Glomerular visceral epithelial cell (primary cell): ENCODE data around the gene STIM2.

Source experiments
- DNase-seq: peaks from one replicate; pipeline ENCODE4 v3.0.0-alpha.2; 2016; ENCODE audit errors: extremely low spot score

Gene STIM2

DNA sequence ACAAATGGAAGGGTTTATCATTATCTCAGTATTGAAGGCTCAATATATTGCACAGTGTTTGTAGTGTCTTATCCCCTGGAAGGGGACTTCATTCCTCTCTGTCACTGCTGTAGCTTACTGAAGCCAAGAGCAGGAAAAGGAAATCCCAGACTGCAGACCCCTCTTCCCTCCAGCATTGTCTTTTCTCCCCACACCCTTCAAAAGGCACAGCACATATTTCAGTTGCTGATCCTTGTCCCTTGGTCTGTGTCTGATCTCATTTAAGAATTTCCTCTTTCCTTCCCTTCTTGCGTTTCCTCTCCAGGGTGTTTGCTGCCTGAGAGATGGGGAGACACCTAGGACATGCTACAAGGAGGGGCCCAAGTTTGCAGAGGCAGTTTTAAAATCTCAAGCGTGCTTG, 40.1 kb downstream of the STIM2 start:
- DNase-seq: no peak

DNA sequence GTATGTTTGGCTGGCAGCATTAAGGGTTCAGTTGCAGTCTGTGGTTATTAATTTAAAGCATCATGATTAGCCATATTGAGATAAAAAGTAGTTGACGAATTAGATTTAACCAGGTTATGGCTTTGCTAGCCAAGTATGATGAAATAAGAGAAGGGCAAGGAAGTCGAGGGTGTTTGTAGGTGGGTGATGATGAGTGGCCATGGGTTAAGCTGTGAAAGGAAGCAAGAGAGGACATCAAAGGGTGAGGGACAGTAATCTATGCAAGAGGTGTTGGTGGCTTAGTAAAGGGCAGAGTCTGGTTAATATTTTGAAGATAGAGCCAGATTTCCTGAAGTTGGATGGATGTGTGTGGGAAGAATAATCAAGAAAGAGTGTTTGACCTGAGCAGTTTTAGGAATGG, 44.5 kb downstream of the STIM2 start:
- no peak for DNase-seq

DNA sequence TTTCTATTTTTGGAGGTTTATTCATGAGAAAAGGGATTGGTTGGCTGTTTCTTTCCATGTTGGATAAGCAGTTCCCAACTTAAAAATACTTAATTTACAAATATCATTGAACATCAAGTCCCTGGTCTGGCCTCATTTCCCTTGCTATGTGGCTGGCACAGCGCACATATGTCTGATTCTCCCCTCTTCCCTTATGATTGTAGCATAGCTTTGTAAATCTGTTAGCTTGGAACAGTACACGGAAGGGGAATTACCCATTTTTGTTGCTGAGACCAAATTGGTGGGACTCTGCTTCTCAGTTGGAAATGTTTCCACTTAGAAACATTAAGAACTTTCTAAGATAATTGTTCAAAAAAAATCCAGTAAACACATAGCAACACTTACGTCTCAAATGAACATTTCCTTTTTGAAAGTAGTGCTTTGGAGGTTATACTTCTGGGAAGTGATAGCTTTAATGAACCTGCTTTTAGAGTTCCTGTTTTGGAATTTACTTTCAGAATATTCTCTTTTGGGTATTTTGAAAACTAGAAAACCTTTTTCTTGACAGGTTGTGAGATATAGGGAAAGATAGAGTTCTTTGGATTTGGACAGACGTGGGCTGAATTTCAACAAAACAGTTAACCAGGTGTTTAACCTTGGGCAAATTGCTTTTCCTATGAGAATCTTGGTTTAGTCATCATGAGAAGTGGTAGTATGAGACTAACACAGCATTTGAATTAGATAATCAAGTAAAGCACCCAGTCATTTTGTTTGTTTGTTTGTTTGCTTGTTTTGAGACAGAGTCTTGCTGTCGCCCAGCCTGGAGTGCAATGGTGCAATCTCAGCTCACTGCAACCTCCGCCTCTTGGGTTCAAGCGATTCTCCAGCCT, 47.3 kb downstream of the STIM2 start:
- no peak for DNase-seq

DNA sequence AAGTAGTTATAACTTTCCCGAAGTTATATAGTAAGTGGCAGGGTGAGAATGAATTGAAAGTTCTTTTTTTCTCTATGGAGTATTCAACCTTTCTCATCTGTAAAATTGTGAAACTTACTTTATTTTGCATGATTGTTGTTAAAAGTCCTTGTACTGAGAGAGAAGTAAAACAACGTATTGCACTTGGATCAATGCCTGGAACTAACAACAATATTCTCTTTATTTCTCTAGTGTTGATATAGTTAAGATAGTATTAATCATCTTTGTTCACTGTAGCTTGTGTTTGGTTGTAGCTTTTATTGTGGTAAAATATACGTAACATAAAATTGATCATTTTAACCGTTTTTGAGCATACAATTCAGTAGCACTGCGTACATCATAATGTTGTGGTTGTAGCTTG, 48.7 kb downstream of the STIM2 start:
- DNase-seq: no peak

DNA sequence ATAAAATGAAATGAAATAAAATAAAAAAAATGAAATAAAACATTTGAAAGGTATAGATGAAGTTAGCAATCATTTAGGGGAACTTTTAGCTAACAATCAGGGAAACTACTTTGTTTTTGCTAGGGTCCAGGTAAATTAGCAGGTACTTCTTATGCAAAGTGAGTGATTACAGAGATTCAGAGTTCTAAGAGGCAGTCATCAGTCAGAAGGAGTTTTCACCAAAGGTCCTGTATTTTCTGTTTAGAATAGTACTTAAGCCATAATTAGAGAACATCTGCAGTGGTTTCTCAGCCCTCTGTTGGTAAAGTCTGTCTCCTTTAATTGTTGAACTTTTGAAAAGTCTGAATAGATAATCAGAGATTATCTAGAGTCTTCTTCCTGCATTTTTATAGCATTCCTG, 50.6 kb downstream of the STIM2 start:
- DNase-seq: no peak

DNA sequence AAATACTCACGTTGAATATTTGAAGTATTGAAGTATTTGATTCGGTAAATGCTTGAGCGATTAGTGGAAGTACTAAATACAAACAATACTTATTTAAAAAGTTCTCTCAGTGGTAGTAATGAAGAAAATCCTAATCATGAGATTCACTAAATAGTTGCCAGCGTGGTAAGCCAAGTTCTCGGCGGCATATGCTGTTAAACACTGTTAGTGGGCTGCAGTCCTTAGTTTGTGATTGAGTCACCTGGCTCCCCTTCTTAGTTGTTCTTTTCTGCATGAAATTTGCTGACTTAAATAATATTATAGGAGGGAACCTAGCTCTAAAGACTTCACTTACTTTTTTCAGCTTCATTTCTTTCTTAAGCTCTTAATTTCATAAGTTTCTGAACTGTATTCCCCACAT, 51.4 kb downstream of the STIM2 start:
- DNase-seq: no peak

DNA sequence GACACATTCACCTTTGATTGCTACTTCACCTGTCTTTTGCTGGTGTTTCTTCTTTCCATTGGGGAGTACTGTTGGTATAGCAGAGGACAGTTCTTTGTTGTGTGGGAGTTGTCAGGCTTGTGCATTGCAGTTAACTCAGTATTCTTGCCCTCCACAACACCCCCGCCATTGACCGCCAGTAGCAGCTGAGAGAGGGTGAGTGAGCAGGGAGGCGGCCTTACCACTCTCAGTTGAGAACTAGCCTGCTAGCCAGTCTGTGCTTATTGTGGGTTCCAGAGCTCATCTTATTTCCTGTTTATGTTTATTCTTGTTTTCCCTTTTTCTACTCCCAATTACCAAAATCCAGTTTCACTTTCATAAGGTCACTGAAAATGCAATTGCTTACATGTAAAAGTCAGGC, 52.2 kb downstream of the STIM2 start:
- no peak for DNase-seq

DNA sequence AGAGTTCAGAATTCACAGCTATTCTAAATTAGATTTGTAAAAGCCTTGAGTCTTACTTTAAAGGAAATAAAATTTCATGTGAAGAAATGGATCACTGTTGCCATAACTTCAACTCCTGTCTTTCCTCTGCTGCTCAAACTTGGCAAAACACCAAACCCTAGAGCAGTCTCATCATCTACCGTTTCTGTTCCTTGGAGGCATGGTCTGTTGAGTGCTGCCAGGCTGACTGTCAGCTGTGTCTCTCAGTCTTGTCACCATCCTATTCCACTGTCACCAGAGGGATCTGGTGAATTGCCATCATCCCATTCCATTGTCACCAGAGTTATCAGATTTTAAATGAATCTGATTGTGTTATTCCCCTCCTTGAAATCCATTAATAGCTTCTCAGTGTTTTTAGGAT, 55.6 kb downstream of the STIM2 start:
- peak; percentile 21 for DNase-seq

DNA sequence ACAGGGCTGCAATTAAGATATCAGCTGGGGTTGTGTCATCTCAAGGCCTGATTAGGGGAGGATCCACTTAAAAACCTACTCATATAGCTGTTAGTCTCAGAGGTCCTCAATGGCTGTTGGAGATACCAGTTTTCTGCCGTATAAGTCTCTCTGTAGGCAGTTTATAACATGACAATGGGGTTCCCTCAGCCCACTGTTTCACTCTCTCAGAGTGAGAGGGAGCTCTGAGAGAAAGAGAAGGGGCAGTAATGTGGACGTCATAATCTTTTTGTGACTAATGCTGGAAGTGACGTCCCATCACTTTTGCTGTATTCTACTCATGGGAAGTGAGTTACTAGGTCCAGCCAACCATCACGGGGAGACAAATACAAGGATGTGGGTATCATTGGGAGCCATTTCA, 70.3 kb downstream of the STIM2 start:
- DNase-seq: no peak

DNA sequence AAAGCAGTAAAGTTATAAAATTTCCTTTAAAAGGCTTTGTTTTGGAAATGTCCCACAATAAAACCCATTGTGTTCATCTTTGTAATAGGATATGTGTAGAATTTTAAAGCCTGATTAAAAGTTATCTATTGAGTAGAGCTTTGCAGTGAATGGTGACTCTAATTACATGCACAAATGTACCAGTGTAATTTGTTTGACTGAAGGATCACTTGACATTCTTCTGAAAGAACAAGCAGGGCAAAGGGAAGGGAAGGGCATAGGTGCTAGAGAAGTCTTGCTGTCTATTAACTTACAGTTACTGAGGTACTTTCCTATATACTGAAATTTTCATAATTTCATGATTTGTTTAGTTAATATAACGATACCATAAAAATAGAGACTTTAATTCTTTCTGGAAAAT, 70.8 kb downstream of the STIM2 start:
- DNase-seq: no peak

DNA sequence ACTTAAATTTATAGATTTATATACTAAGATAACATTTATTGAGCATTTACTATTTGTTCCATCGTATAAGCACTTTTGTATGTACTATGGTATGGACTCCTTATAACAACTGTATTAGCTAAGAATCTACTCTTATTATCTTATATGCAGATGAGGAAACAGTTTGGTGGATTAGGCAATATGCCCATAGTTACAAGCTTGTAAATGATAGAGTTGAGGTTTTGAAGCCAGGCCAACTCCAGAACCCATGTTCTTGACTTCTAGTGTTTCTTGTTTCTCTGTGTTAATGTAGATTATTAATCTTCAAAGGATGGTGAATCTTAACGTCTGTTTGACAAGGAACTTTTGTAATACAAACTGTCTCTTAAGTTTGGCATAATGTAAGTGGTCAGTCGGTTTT, 71.3 kb downstream of the STIM2 start:
- no peak for DNase-seq

DNA sequence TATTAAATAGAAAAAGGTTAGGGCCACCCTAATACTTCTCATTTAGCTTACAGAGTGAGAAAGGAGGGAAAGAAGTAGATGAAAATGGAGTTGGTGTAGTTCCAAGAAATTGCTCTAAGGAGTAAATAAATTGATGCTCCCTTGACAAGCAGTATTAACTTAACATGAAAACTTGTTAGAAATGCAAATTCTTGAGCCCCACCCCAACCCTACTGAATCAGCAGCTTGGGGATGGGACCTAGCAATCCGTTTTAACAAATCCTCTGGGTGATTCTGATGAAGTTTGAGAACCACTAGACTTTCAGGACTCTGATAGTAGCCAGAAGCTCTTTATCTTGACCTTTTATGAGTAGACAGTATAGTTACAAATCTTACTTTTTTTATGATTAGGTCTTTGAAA, 74.8 kb downstream of the STIM2 start:
- no peak for DNase-seq

DNA sequence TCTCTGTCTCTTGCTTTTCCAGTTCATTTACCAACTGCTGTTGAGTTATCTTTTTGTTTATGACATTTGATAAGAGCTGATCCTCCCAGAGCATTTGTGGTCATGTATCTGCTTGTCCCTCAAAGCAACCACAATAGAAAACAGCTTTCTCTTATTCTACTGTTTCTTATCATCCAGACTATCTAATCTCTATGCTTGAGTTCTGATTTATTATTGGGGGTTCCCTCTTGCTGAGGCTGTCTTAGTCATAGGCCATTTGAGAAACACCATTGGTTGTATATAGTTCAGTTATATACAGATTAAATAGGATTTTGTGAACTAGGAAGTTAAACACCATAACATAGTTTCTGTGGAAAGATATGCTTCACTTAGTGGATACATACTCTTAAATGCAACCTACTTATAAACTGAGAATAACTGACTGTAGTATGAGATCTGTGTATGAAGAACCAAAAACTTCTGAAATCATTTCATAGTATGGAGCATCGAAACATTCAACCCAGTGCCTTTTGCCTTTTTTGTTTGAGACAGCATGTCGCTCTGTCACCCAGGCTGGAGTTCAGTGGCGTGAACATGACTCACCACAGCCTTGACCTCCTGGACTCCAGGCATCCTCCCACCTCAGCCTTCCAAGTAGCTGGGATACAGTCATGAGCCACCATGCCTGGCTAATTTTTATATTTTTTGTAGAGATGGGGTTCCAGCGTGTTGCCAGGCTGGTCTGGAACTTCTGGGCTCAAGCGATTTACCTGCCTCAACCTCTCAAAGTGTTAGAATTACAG, 75.8 kb downstream of the STIM2 start:
- peak; percentile 46 for DNase-seq

DNA sequence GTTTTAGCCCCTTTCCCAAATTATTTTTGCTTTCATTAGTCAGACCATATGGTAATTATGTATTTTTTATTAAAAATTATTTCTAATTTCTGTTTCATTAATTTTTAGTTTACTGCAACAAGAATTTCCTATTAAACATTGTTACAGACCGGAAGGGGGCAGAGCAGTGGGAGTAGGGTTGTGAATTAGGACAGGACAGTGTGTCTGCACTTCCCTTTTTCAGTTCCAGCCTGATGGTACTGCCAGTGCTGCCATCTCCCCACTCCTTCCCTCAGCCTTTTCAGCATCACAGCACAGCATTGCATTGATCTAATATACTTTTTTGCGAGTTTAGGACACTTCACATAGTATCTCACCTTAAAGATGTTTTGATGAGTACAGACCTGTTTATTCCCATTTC, 76.5 kb downstream of the STIM2 start:
- no peak for DNase-seq

DNA sequence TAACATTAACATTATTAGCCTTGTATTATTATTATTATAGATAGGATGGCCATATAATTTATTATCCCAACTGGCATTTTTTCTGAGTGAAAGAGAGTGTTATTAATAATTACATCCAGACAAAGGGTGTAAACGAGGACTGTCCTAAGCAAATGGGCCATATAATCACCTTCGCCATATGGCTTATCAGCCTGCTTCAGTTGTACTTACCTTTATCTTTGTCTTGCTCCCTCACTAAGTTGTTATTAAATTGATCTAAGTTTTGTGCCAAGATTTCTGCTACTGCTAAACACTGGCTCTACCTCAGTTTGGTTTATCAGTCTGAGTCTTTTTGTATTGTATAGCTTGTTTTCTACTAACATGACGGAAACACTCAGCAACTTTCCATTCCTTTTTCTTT, 76.9 kb downstream of the STIM2 start:
- no peak for DNase-seq

DNA sequence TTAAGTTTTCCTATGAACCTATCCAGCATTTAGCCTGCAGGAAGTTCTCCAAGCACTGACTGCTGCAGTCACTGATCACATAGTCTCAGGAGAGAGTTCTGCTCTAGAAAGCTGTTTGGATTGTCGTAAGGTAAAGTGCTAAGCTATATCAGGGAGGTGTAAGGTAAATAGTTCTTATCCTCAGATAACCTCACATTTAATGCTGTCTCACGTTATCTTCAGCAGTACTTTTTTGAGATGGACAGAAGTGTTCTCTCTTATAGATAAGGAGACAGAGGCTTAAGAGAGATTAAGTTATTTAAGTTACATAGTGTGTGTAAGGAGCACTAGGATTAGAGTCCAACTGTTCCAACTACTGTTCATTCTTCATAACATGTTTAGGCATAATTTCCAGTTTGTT, 77.9 kb downstream of the STIM2 start:
- no peak for DNase-seq

DNA sequence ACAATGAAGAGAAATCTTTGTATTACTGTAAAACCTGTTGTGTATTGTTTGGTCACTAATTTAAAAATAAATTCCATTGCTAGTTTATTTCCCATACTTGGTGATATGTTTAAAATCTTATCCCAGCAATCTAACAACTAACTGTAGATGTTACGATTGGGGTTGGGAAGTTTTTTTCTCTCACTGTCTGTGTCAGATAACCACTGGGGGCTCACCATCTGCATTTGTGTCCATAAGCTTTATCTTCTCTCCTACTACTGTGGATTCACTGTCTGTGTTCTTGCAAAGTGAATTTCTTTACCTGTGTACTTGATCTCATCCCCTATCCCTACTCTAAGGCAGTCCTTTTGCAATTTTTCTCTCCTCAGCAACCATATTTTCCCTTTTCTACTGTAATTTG, 81.3 kb downstream of the STIM2 start:
- DNase-seq: no peak

DNA sequence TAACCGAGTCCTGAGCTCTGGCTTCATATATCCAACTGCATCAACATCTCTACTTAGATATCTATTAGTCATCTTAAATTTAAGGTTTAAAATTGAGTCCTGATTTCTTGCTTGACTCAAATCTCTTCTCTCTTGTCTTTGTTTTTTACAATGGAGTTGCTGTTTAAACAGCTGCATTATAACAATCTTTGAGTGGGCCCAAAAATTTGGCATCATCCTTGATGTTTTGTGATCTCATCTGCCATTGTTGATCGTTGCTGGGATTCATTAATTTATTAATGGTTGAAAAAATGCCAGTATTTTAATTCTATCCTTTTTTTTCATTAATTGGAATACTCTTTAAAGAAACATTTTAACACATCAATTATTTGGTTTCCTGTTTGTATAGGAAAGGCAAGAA, 82.2 kb downstream of the STIM2 start:
- no peak for DNase-seq

DNA sequence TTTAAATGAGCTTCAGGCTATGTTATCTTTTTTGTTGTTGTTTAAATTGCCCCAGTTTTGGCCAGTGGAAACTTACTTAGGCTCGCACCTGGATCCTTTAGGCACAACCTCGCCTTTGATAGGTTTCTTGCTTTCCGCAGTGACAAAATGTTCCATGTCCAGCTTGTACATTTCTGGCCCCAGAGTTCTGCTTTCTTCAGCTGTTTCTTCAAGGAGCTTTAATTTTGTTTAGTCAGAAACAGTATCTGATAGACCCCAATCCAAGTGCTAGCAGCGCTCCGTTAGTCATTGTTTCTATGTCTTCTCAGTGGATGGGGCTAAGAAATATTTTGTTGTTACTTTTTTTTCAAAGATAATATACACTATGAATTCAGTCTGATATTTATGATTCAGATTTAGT, 82.8 kb downstream of the STIM2 start:
- no peak for DNase-seq

DNA sequence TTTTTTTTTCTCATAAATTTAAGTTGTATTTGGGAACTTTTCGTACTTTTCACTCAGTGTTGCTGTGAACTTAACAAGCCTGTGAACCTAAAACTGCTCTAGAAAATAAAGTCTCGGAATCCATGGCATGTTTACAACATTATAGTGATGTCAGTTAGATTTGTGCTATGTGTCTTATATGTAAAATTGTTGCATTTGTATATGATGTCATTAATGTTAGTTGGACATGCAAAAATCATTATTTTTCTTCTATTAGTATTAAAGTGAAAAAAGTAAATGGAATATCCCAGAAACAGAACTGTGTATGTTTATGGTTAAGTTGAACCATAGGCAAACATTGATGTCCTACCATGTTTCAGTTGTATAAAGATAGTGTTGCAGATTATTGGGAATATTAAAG, 85.2 kb downstream of the STIM2 start:
- DNase-seq: no peak

DNA sequence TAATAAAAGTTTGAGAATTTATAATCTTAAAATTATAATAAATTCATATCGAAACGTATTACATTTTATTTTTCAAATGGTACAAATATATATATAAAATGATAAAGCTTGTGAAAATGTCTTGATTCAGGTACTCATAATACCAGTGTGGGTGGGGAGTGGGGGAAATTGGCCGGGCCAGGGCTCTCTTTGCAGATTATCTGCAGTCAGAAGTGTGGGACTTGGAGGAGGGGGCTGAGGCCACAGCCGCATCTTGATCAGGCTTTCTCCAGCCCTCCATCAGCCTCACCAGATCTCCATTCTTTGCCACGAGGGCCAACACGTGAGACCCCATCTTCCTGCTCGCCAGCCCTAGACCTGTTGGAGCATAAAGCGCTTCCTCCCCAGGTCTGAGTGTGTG, 86.7 kb downstream of the STIM2 start:
- DNase-seq: no peak

DNA sequence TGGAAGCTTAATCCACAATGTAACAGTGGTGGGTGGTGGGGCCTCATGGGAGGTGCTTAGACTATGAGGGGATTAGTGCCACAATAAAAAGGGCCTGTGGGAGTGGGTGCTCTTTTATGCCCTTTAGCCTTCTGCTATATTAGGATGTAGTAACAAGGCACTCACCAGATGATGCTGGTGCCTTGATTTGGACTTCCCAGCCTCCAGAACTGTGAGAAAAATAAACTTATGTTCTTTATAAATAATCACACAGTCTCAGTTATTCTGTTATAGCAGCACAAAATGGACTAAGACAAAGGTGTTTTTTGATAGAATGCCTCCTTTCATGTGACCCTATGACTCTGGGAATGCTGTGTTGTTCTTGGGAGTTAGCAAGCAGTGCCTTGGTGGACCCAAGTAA, 89.8 kb downstream of the STIM2 start:
- no peak for DNase-seq

DNA sequence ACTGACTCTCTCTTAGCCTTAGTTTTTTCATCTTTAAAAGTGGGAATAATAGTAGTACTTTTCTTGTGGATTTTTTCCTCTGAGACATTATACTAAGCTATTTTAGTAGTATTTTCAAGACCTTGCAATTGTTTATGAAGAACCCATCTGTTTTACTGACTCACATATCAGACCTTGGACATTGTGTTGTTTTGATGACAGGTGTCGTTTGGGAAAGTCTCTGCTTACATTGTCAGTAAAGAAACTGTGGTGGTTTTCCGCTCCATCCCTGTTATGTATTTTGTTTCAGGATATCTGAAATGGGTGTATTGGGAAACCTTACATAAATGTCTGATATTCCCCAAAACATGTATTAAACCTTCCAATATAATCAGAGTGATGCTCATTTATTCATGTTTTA, 92.2 kb downstream of the STIM2 start:
- DNase-seq: no peak
